Ovary (tissue), 3 donors: Measurements from ENCODE around the gene NLRC5.

Source experiments
- EP300 ChIP-seq: sonication (generic); formaldehyde crosslinking; IDR thresholded peaks from one replicate; pipeline ENCODE4 v1.6.1; 2017; ENCODE audit warnings: antibody characterized with exemption
- POLR2A ChIP-seq: fragments of 450-650 bp; IDR thresholded peaks from one replicate; pipeline ENCODE4 v1.6.1; 2017; ENCODE audit warnings: antibody characterized with exemption, mild to moderate bottlenecking, moderate library complexity
- TF ChIP-seq, protein P1 (sequence below), 3 donors: fragments of 450-650 bp in 2 of 3; fragments of 200-600 bp in 1 of 3; IDR thresholded peaks; one replicate each; pipeline versions ENCODE4 v1.5.1 to v1.8.0; 2016 to 2022; ENCODE audit warnings: antibody characterized with exemption in 3 of 3, mild to moderate bottlenecking in 1 of 3
- donor health status: DM: no; HTN: no; CAD: no.

DNA sequence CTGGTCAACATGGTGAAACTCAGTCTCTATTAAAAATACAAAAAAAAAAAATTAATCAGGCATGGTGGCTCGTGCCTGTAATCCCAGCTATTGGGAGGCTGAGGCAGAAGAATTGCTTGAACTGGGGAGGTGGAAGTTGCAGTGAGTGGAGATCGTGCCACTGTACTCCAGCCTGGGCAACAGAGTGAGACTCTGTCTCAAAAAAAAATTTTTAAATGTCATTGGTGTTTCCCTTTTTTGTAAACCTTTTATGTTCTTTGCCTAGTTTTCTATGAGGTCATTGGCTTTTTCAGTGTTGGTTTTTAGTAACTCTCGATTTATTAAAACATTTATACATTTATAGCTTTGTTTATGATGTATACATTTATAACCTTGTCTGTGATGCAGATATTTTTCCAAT lies 18.2 kb downstream of the NLRC5 start:
- TF ChIP-seq, protein P1, sequence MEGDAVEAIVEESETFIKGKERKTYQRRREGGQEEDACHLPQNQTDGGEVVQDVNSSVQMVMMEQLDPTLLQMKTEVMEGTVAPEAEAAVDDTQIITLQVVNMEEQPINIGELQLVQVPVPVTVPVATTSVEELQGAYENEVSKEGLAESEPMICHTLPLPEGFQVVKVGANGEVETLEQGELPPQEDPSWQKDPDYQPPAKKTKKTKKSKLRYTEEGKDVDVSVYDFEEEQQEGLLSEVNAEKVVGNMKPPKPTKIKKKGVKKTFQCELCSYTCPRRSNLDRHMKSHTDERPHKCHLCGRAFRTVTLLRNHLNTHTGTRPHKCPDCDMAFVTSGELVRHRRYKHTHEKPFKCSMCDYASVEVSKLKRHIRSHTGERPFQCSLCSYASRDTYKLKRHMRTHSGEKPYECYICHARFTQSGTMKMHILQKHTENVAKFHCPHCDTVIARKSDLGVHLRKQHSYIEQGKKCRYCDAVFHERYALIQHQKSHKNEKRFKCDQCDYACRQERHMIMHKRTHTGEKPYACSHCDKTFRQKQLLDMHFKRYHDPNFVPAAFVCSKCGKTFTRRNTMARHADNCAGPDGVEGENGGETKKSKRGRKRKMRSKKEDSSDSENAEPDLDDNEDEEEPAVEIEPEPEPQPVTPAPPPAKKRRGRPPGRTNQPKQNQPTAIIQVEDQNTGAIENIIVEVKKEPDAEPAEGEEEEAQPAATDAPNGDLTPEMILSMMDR (IDR thresholded peaks at IDR 0.05), result no peak
- TF ChIP-seq EP300, result no peak
- no peak for TF ChIP-seq POLR2A
